ENCODE data around the gene SCRT2.

Gene SCRT2

GRCh38 chr20:706366-706885 is 30.8 kb upstream of the SCRT2 start:
- Histone ChIP-seq H3K79me2 (ENCODE audit: low read length) (no peaks in the 10 kb centered on the region), H3K36me3 (replicated peaks; ENCODE audit: low read depth, low read length) (no peaks in the 10 kb centered on the region), H3K27ac (ENCODE audit: low read length) (no peak overlapping the region), H3K4me2 (ENCODE audit: low read length) (no peak overlapping the region), H3K9ac (ENCODE audit: low read length) (no peak overlapping the region), H3K27me3 (ENCODE audit: low read depth, low read length) (no peaks in the 10 kb centered on the region), H3K4me3 (ENCODE audit: low read length) (no peak overlapping the region), H3K9me3 (ENCODE audit: insufficient read depth, low read length) (no peaks in the 10 kb centered on the region), H3K4me1 (ENCODE audit: low read length) (peaks cover 6% of the 10 kb centered on the region; the same call in 1 of the 2 replicates), H2AFZ (ENCODE audit: low read depth, low read length) (no peak overlapping the region), H4K20me1 (ENCODE audit: insufficient read depth, low read length) (no peaks in the 10 kb centered on the region)
- TF ChIP-seq EZH2phosphoT487 (IDR thresholded peaks at IDR 0.05; ENCODE audit: low read depth), result no peak
- no peak for TF ChIP-seq CTCF (IDR thresholded peaks at IDR 0.05; ENCODE audit: low read depth, low read length)

- Histone ChIP-seq H3K4me1 (ENCODE audit: low read length) (peaks cover 6% of the 10 kb centered on the region; the same call in 1 of the 2 replicates), H3K79me2 (ENCODE audit: low read length) (no peaks in the 10 kb centered on the region), H2AFZ (ENCODE audit: low read depth, low read length) (no peak overlapping the region), H3K27me3 (ENCODE audit: low read depth, low read length) (no peaks in the 10 kb centered on the region), H3K36me3 (replicated peaks; ENCODE audit: low read depth, low read length) (no peaks in the 10 kb centered on the region), H3K9ac (ENCODE audit: low read length) (no peak overlapping the region), H4K20me1 (ENCODE audit: insufficient read depth, low read length) (no peaks in the 10 kb centered on the region), H3K4me3 (ENCODE audit: low read length) (no peak overlapping the region), H3K4me2 (ENCODE audit: low read length) (no peak overlapping the region), H3K9me3 (ENCODE audit: insufficient read depth, low read length) (no peaks in the 10 kb centered on the region), H3K27ac (ENCODE audit: low read length) (no peak overlapping the region)
- TF ChIP-seq CTCF (IDR thresholded peaks at IDR 0.05; ENCODE audit: low read depth, low read length) (no peak), EZH2phosphoT487 (IDR thresholded peaks at IDR 0.05; ENCODE audit: low read depth) (no peak)
Measured at GRCh38 chr20:704726-705125, 29.1 kb upstream of the SCRT2 start.

GRCh38 chr20:703426-703825 is 27.8 kb upstream of the SCRT2 start:
- Histone ChIP-seq H3K27ac (ENCODE audit: low read length) (no peak overlapping the region), H3K9me3 (ENCODE audit: insufficient read depth, low read length) (no peaks in the 10 kb centered on the region), H3K9ac (ENCODE audit: low read length) (no peak overlapping the region), H3K4me3 (ENCODE audit: low read length) (no peak overlapping the region), H3K36me3 (replicated peaks; ENCODE audit: low read depth, low read length) (no peaks in the 10 kb centered on the region), H3K79me2 (ENCODE audit: low read length) (no peaks in the 10 kb centered on the region), H3K27me3 (ENCODE audit: low read depth, low read length) (no peaks in the 10 kb centered on the region), H3K4me1 (ENCODE audit: low read length) (peaks cover 6% of the 10 kb centered on the region; the same call in 1 of the 2 replicates), H3K4me2 (ENCODE audit: low read length) (no peak overlapping the region), H2AFZ (ENCODE audit: low read depth, low read length) (peak overlapping the region; percentile 56; the same call in 1 of the 2 replicates), H4K20me1 (ENCODE audit: insufficient read depth, low read length) (no peaks in the 10 kb centered on the region)
- TF ChIP-seq EZH2phosphoT487 (IDR thresholded peaks at IDR 0.05; ENCODE audit: low read depth) (no peak), CTCF (IDR thresholded peaks at IDR 0.05; ENCODE audit: low read depth, low read length) (no peak)

- no peak for TF ChIP-seq CTCF (IDR thresholded peaks at IDR 0.05; ENCODE audit: low read depth, low read length)
- H3K9me3 ChIP-seq (ENCODE audit: insufficient read depth, low read length), result no peaks in the 10 kb centered on the region
Measured at GRCh38 chr20:703006-703405, 27.4 kb upstream of the SCRT2 start.

More at GRCh38 chr20:703006-703405, 27.4 kb upstream of the SCRT2 start:
- H3K36me3 ChIP-seq (replicated peaks; ENCODE audit: low read depth, low read length), result no peaks in the 10 kb centered on the region
- no peaks in the 10 kb centered on the region for H3K27me3 ChIP-seq (ENCODE audit: low read depth, low read length)
- no peak overlapping the region for H3K4me2 ChIP-seq (ENCODE audit: low read length)
- H2AFZ ChIP-seq (ENCODE audit: low read depth, low read length), result peak overlapping the region; percentile 56; the same call in 1 of the 2 replicates
- H3K9ac ChIP-seq (ENCODE audit: low read length), result no peak overlapping the region
- no peaks in the 10 kb centered on the region for H3K79me2 ChIP-seq (ENCODE audit: low read length)
- no peak overlapping the region for H3K27ac ChIP-seq (ENCODE audit: low read length)
- peaks cover 6% of the 10 kb centered on the region; the same call in 1 of the 2 replicates for H3K4me1 ChIP-seq (ENCODE audit: low read length)
- no peak overlapping the region for H3K4me3 ChIP-seq (ENCODE audit: low read length)
- H4K20me1 ChIP-seq (ENCODE audit: insufficient read depth, low read length), result no peaks in the 10 kb centered on the region

Data from OCI-LY3 (cell line).